GM21576 (cell line): ENCODE measurements around the gene CACTIN.

Source experiments
- ATAC-seq: cut with Tn5 transposase; IDR thresholded peaks from one replicate; pipeline ENCODE4 v1.9.1; 2021; ENCODE audit warnings: mild to moderate bottlenecking, moderate library complexity; ENCODE audit not compliant: unreplicated experiment

The CACTIN gene

GRCh38 chr19:3663838-3664237 lies 37.2 kb upstream of the CACTIN start:
- ATAC-seq: no peak

GRCh38 chr19:3661284-3662238 lies 35.0 kb upstream of the CACTIN start:
- ATAC-seq: no peak

GRCh38 chr19:3660493-3661219 lies 34.1 kb upstream of the CACTIN start:
- ATAC-seq: no peak

GRCh38 chr19:3659746-3660112 lies 33.1 kb upstream of the CACTIN start:
- no peak for ATAC-seq

GRCh38 chr19:3658870-3659745 lies 32.5 kb upstream of the CACTIN start:
- no peak for ATAC-seq

GRCh38 chr19:3658004-3658869 lies 31.6 kb upstream of the CACTIN start:
- no peak for ATAC-seq

- ATAC-seq: no peak
These were observed 30.8 kb upstream of the CACTIN start for GRCh38 chr19:3657395-3657769.

- ATAC-seq: no peak
These were observed 30.3 kb upstream of the CACTIN start for GRCh38 chr19:3656747-3657394.

GRCh38 chr19:3656073-3656746 lies 29.6 kb upstream of the CACTIN start:
- ATAC-seq: no peak

GRCh38 chr19:3655402-3656072 lies 28.9 kb upstream of the CACTIN start:
- no peak for ATAC-seq

GRCh38 chr19:3653865-3654513 lies 27.4 kb upstream of the CACTIN start:
- no peak for ATAC-seq

- ATAC-seq: no peak
These were observed 26.6 kb upstream of the CACTIN start for GRCh38 chr19:3653081-3653795.

- no peak for ATAC-seq
These were observed 25.8 kb upstream of the CACTIN start for GRCh38 chr19:3652422-3652821.

GRCh38 chr19:3651684-3652083 lies 25.1 kb upstream of the CACTIN start:
- no peak for ATAC-seq

- ATAC-seq: no peak
These were observed 23.3 kb upstream of the CACTIN start for GRCh38 chr19:3649888-3650287.

- ATAC-seq: no peak
These were observed 21.7 kb upstream of the CACTIN start for GRCh38 chr19:3648037-3648905.
